MCF 10A (cell line): ENCODE data around the gene MAGEA6. TPM values are rescaled to one million over a fixed set of nuclear protein-coding genes. Genes with fewer than 3 reads are reported as not detected.

Source experiments
- BruUV-seq: library from RNA; stranded (reverse); fragments of 400-500 nt; replicated peaks from 2 replicates; lab custom pipeline; 2021; lab: Mats Ljungman, UMichigan
- CTCF ChIA-PET: fragments of 300-600 bp; sonication (Branson Sonifier 250); formaldehyde crosslinking; extraction: SDS; loops from one replicate; lab custom pipeline; 2021; ENCODE audit warnings: antibody characterized with exemption, inconsistent platforms; lab: Yijun Ruan, JAX
- POLR2A ChIA-PET: fragments of 300-600, 350-650 bp; sonication (Branson Sonifier 250); formaldehyde crosslinking; extraction: SDS; loops from one replicate; lab custom pipeline; 2020; ENCODE audit warnings: antibody characterized with exemption, inconsistent platforms; lab: Yijun Ruan, JAX
- DNase-seq: peaks from one replicate; pipeline ENCODE4 v3.0.0-alpha.2; 2018; ENCODE audit not compliant: unreplicated experiment
- H3K27ac Mint-ChIP-seq: one replicate; pipeline ENCODE4 v1.8.0; 2022; ENCODE audit warnings: mild to moderate bottlenecking, low read depth, mixed read lengths; ENCODE audit not compliant: unreplicated experiment
- H3K27me3 Mint-ChIP-seq: one replicate; pipeline ENCODE4 v1.8.0; 2022; ENCODE audit warnings: mixed read lengths; ENCODE audit not compliant: insufficient read depth, unreplicated experiment
- H3K36me3 Mint-ChIP-seq: one replicate; pipeline ENCODE4 v1.8.0; 2022; ENCODE audit warnings: mild to moderate bottlenecking, moderate library complexity, mixed read lengths; ENCODE audit not compliant: insufficient read depth, unreplicated experiment
- H3K4me1 Mint-ChIP-seq: one replicate; pipeline ENCODE4 v1.8.0; 2022; ENCODE audit warnings: mixed read lengths; ENCODE audit not compliant: insufficient read depth, unreplicated experiment
- H3K4me3 Mint-ChIP-seq: one replicate; pipeline ENCODE4 v1.8.0; 2022; ENCODE audit warnings: mild to moderate bottlenecking, moderate library complexity, mixed read lengths; ENCODE audit not compliant: unreplicated experiment
- H3K9me3 Mint-ChIP-seq: one replicate; pipeline ENCODE4 v1.8.0; 2022; ENCODE audit warnings: mixed read lengths; ENCODE audit not compliant: unreplicated experiment
- CTCF ChIP-seq: fragments of 200-600 bp; IDR thresholded peaks from one replicate; pipeline ENCODE4 v1.8.0; 2022; ENCODE audit warnings: antibody characterized with exemption, mild to moderate bottlenecking; ENCODE audit not compliant: unreplicated experiment
- intact Hi-C: fragments of 100-400 bp; cut with micrococcal nuclease; formaldehyde crosslinking; loops from 2 replicates; pipeline ENCODE4 v1.14.1; 2022
- total RNA-seq: library from RNA; stranded (reverse); gene quantifications from 2 replicates; pipeline ENCODE4 v1.2.3, GENCODE V29; 2022

The MAGEA6 gene
- total RNA-seq, 1 experiment from 2014 or later = not detected

- CTCF ChIA-PET = no interaction called here
- POLR2A ChIA-PET = no interaction called here
- H3K4me3 Mint-ChIP-seq = no peak within 1 kb of the TSS
- no peak for TF ChIP-seq CTCF
- no TSS peak for BruUV-seq
- intact Hi-C loops = no loop called here
- no peaks in the 10 kb centered on the region for H3K36me3 Mint-ChIP-seq
- no peak for DNase-seq
- H3K9me3 Mint-ChIP-seq = no peaks in the 10 kb centered on the region
- H3K27ac Mint-ChIP-seq = no peak within 1 kb of the TSS
- no peaks in the 10 kb centered on the region for H3K27me3 Mint-ChIP-seq
- no peaks in the 10 kb centered on the region for H3K4me1 Mint-ChIP-seq
Measured at GRCh38 chrX:152733261-152733975, 36.1 kb downstream of the MAGEA6 start, which contains the start of the genes CSAG1 and MAGEA12. Gene CSAG1, minus strand, starts transcription at chrX:152733721. Its CDS starts 1,261 bp downstream, at chrX:152732460. Gene MAGEA12, plus strand, starts transcription at chrX:152733757. Its CDS starts 2,405 bp downstream, at chrX:152736162.

- no TSS peak for BruUV-seq
- no peaks in the 10 kb centered on the region for H3K36me3 Mint-ChIP-seq
- H3K27me3 Mint-ChIP-seq = no peaks in the 10 kb centered on the region
- DNase-seq = no peak
- no peaks in the 10 kb centered on the region for H3K4me1 Mint-ChIP-seq
- intact Hi-C loops = no loop called here
- TF ChIP-seq CTCF = no peak
- ChIA-PET CTCF (no interaction called here), POLR2A (no interaction called here)
- H3K4me3 Mint-ChIP-seq = no peak overlapping the region
- H3K27ac Mint-ChIP-seq = no peak overlapping the region
- no peaks in the 10 kb centered on the region for H3K9me3 Mint-ChIP-seq
Measured at GRCh38 chrX:152725409-152725808, 44.1 kb downstream of the MAGEA6 start.

Other genes with a start within 250 kb of the MAGEA6 start
- gene GABRQ, start 131.8 kb downstream of the MAGEA6 start, total RNA-seq = 0.05 TPM in 1 of 2 replicates, not detected in the other
- not detected in 2 replicates for gene MAGEA3, start 70.9 kb downstream of the MAGEA6 start, total RNA-seq
- not detected in 2 replicates for gene CSAG2, start 60.4 kb downstream of the MAGEA6 start, total RNA-seq
- not detected in 2 replicates for gene MAGEA2B, start 55.1 kb downstream of the MAGEA6 start, total RNA-seq
- gene CSAG1, start 36.0 kb downstream of the MAGEA6 start, total RNA-seq = not detected in 2 replicates
- not detected in 2 replicates for gene MAGEA12, start 35.9 kb downstream of the MAGEA6 start, total RNA-seq
- gene MAGEA2, start 15.8 kb downstream of the MAGEA6 start, total RNA-seq = not detected in 2 replicates
- gene CSAG3, start 10.5 kb downstream of the MAGEA6 start, total RNA-seq = not detected in 2 replicates
- 22.5 and 29.3 TPM in 2 replicates for gene CETN2, start 61.1 kb upstream of the MAGEA6 start, total RNA-seq
- gene NSDHL, start 61.4 kb upstream of the MAGEA6 start, total RNA-seq = 12.8 and 13.7 TPM in 2 replicates
- gene ZNF185, start 128.4 kb upstream of the MAGEA6 start, total RNA-seq = 14.2 and 17.8 TPM in 2 replicates
- gene PNMA5, start 224.4 kb upstream of the MAGEA6 start, total RNA-seq = not detected in 2 replicates